Mucosa of rectum (tissue), 2 donors: ENCODE results near the gene LYPD5.
"Not testable (repeated sequence)": the region's sequence is repeated elsewhere in the genome, so short reads cannot be mapped to it uniquely, and the experiment has no call there.

Experiments
- H3K27ac ChIP-seq, 2 donors: one replicate each; pipeline ENCODE4 v1.7.0; 2013; ENCODE audit warnings: inconsistent platforms in 2 of 2, low read depth in 2 of 2, low read length in 2 of 2
- H3K27me3 ChIP-seq, 2 donors: one replicate each; pipeline ENCODE4 v1.7.0; 2013; ENCODE audit warnings: low read length in 2 of 2; ENCODE audit not compliant: control insufficient read depth in 2 of 2, insufficient read depth in 2 of 2
- H3K36me3 ChIP-seq, 2 donors: one replicate each; pipeline ENCODE4 v1.7.0; 2013; ENCODE audit warnings: low read length in 2 of 2; ENCODE audit not compliant: control insufficient read depth in 2 of 2, insufficient read depth in 2 of 2
- H3K4me1 ChIP-seq, 2 donors: one replicate each; pipeline ENCODE4 v1.7.0; 2013; ENCODE audit warnings: low read length in 2 of 2, mild to moderate bottlenecking in 1 of 2; ENCODE audit not compliant: control insufficient read depth in 2 of 2, insufficient read depth in 2 of 2
- H3K4me3 ChIP-seq, 2 donors: one replicate each; pipeline ENCODE4 v1.7.0; 2013; ENCODE audit warnings: low read length in 2 of 2
- H3K9ac ChIP-seq, 2 donors: one replicate each; pipeline ENCODE4 v1.7.0; 2013; ENCODE audit warnings: low read length in 2 of 2, low read depth in 1 of 2, mild to moderate bottlenecking in 1 of 2
- H3K9me3 ChIP-seq, 2 donors: one replicate each; pipeline ENCODE4 v1.7.0; 2013; ENCODE audit warnings: low read length in 2 of 2; ENCODE audit not compliant: control insufficient read depth in 2 of 2
- donor health status: healthy.
- donor health status: Normal muscosa, but diverticular disease.

LYPD5 gene

DNA sequence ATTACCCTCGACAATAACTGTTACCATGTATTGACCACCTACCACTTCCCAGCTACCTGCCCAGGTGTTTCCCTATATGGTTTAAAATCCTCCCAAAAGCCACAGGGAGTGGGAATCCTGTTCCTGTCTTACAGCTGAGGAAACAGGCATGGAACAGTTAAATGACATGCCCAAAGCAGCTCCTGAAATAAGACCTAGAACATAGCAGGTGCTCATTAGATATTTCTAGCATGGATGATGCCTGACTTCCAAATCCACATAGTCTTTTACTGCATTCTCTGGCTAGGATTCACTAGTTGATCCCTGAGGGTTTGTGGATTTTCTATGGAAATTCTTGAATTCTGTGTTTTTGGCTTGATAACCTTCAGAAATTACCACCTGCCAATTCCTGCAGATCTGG lies 34.4 kb downstream of the LYPD5 start:
- H3K36me3 ChIP-seq = peaks cover 7 to 40% of the 10 kb centered on the region in 2 donors
- H3K4me1 ChIP-seq = peaks cover 48 to 49% of the 10 kb centered on the region in 2 donors
- H3K4me3 ChIP-seq = no peak overlapping the region
- peak overlapping the region; percentile 16 to 17 for H3K9ac ChIP-seq
- no peaks in the 10 kb centered on the region for H3K9me3 ChIP-seq
- no peaks in the 10 kb centered on the region for H3K27me3 ChIP-seq
- peak overlapping the region; percentile 62 to 64 for H3K27ac ChIP-seq

DNA sequence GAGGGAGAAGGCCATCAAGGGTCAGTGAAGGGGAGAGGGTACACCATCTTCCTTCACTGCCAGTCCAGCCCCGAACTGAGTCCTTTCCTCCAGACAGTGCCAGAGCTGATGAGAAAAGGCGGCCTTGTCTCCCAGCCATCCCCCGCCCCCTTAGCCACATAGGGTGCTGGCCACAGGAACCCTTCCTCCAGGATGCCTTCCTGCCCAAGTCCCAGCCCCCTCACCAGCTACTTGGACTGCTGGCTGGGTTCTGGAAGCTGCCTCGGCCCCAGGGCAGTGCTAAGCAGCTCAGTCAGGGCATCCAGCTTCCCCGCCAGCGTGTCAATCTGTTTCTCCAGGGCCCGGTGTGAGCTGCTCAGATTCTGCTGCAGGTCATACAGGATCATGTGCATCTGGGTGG lies 34.9 kb downstream of the LYPD5 start:
- no peaks in the 10 kb centered on the region for H3K9me3 ChIP-seq
- H3K4me3 ChIP-seq = no peak overlapping the region
- peak overlapping the region in 1 of 2 donors; percentile 82 for H3K27ac ChIP-seq
- H3K27me3 ChIP-seq = no peaks in the 10 kb centered on the region
- H3K36me3 ChIP-seq = peaks cover 7 to 37% of the 10 kb centered on the region in 2 donors
- H3K9ac ChIP-seq = no peak overlapping the region
- peaks cover 48 to 49% of the 10 kb centered on the region in 2 donors for H3K4me1 ChIP-seq

DNA sequence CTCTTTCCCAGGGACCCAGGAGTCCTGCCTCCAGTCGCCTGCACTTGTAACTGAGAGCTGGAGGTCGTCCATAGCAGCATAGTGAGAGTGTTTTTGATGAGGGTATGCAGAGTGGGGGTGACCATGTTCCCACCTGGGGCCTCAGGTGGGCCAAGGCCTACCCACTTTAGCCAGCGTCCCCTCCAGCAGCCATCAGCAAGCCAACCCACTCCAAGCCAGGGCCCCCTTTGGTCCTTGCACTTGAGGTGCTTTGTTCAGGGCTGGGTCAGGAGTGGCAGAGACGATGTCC lies 35.5 kb downstream of the LYPD5 start:
- Histone ChIP-seq H3K27ac (peak overlapping the region in 1 of 2 donors; percentile 82), H3K9me3 (no peaks in the 10 kb centered on the region), H3K4me1 (peaks cover 49 to 52% of the 10 kb centered on the region in 2 donors), H3K9ac (no peak overlapping the region), H3K27me3 (no peaks in the 10 kb centered on the region), H3K4me3 (no peak overlapping the region), H3K36me3 (peaks cover 7 to 31% of the 10 kb centered on the region in 2 donors)

DNA sequence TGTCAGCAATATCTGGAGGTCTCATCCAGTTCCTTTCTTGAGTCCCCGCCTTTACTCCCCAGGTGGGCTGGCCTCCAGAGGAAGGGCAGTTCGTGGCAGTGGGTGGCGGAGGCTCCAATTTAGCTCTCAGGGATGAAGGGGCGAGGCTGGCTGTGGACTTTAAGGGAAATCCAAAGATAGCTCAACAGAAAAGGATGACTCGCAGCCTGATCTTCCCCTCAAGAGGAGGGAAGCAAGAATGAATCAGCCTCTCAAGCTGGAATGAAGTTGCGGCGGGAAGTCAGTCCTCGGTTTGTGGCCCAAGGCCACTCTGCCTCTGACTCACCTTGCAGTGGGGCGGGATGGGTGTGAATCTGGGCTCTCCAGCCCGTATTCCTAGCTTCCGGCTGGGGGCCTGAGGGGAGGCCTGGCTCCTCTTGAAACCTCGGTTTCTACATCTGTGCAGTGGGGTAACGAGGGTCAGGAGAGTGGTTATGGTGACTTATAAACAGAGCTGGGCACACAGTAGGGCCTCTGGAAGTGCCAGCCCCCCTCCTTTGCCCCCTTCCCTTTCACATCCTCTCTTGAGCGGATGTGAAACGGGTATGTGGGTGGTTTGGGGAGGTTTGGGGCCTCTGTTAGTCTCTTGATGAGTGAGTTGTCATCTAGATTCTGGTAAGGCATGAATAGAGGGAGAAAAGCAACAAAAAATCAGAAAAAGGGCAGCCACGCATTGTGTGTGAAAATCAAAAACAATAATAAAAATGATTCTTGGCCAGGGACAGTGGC lies 37.0 kb downstream of the LYPD5 start:
- peak overlapping the region in 1 of 2 donors; percentile 52 for H3K9ac ChIP-seq
- no peaks in the 10 kb centered on the region for H3K27me3 ChIP-seq
- no peaks in the 10 kb centered on the region for H3K9me3 ChIP-seq
- peaks cover 3 to 19% of the 10 kb centered on the region in 2 donors for H3K36me3 ChIP-seq
- H3K4me3 ChIP-seq = no peak overlapping the region
- H3K27ac ChIP-seq = peak overlapping the region; percentile 61 to 82
- H3K4me1 ChIP-seq = peaks cover 46 to 48% of the 10 kb centered on the region in 2 donors

DNA sequence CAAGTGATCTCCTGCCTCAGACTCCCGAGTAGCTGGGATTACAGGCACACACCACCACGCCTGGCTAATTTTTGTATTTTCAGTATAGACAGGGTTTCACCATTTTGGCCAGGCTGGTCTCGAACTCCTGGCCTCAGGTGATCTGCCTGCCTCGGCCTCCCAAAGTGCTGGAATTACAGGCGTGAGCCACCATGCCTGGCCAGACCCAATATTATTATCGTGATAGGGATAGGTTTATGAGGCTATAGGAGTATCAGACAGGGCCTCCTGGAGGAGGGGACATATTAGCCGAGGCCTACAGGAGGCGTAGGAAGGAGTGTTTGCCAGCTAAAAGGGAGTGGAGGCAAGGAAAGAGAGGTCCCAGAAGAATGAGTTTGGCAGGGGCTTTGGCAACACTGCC lies 37.6 kb downstream of the LYPD5 start:
- peak overlapping the region in 1 of 2 donors; percentile 52 for H3K9ac ChIP-seq
- H3K4me3 ChIP-seq, H3K9me3 ChIP-seq, H3K27me3 ChIP-seq: not testable (repeated sequence)
- peaks cover 3 to 13% of the 10 kb centered on the region in 2 donors for H3K36me3 ChIP-seq
- peaks cover 40 to 44% of the 10 kb centered on the region in 2 donors for H3K4me1 ChIP-seq
- H3K27ac ChIP-seq = peak overlapping the region; percentile 61 to 82

DNA sequence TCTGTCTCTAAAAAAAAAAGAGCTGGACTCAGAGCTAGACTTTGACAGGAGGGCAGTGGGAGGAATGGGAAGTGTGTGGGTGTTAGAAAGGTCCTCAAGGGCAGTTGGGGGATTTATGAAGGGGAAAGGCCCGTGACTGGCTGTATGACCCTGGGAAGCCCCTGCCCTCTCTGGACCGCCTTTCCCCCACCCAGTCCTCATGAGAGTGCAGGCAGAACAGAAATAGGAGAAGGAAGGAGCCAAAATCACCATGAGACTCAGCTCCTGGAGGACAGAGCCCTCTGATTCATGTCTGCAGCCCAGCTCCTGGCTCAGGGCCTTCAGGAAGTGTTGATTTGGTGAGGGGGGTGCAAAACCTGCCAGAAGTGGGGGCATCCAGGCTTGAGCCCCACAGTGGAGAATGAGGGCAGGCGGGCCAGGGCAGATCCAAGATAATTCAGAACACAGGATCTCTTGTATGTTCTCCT lies 38.7 kb downstream of the LYPD5 start:
- H3K9me3 ChIP-seq = no peaks in the 10 kb centered on the region
- peaks cover 28 to 33% of the 10 kb centered on the region in 2 donors for H3K4me1 ChIP-seq
- no peaks in the 10 kb centered on the region for H3K27me3 ChIP-seq
- H3K27ac ChIP-seq = peak overlapping the region in 1 of 2 donors; percentile 32
- no peak overlapping the region for H3K4me3 ChIP-seq
- peak overlapping the region in 1 of 2 donors; percentile 41 for H3K9ac ChIP-seq
- H3K36me3 ChIP-seq = peaks cover 0 to 4% of the 10 kb centered on the region in 2 donors

DNA sequence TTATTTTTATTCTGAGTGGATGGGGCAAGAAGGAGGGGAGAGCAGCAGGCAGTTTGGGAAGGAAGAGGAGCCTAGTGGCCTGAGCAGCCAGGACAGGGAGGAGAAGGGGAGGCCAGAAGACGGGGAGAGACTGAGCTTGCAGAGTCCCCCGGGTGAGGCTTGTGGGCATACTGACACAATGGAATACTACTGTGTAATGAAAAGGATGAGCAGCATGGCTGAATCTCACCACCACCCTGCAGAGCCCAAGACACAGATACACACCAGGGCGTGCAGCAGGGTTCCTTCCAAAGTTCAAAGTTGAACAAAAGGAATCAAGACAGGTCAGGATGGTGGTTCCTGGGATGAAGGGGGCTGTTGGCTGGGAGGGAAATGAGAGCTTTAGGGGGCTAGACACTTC lies 39.4 kb downstream of the LYPD5 start:
- H3K4me3 ChIP-seq = no peak overlapping the region
- no peaks in the 10 kb centered on the region for H3K36me3 ChIP-seq
- H3K9ac ChIP-seq = no peak overlapping the region
- H3K4me1 ChIP-seq = peaks cover 23 to 29% of the 10 kb centered on the region in 2 donors
- H3K9me3 ChIP-seq = no peaks in the 10 kb centered on the region
- no peaks in the 10 kb centered on the region for H3K27me3 ChIP-seq
- H3K27ac ChIP-seq = no peak overlapping the region

DNA sequence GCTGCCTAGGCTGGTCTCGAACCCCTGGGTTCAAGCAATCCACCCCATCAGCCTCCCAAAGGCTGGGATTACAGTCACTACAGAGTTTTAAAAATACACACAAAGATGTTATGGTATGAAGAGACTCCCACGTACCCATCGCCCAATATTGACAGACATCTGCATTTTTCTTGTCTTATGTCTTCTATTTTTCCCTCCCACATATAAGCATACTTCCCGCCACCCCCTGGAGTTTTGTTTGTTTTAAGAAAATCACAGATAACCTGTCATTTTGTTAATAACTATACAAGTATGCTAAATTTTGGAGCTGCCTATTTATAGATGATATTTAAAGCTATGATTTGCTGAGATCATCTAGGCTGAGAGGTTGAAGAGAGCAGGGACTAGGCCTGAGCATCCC lies 41.3 kb downstream of the LYPD5 start:
- peaks cover 14 to 19% of the 10 kb centered on the region in 2 donors for H3K4me1 ChIP-seq

DNA sequence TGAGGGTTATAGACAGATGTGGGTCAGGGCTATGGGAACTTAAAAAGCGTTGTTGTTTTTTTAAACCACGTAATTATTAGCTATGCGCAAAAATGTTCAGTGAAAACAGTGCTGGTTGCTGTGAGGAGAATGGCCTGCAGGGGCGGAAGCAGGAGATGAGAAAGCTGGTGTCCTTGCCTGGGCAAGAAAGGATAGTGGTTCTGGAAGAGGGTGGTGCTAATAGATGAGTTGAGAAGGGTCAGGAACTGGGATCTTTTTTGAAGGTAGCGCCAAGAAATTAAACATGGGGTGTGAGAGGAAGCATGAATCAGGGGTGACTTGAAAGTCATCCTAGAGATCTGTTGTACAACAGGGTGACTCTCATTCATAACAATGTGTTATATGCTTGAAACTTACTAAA lies 42.7 kb downstream of the LYPD5 start:
- H3K4me3 ChIP-seq = no peak overlapping the region
- H3K27me3 ChIP-seq = no peaks in the 10 kb centered on the region
- no peak overlapping the region for H3K27ac ChIP-seq
- H3K9me3 ChIP-seq = no peaks in the 10 kb centered on the region
- no peaks in the 10 kb centered on the region for H3K36me3 ChIP-seq
- peaks cover 16 to 19% of the 10 kb centered on the region in 2 donors for H3K4me1 ChIP-seq
- no peak overlapping the region for H3K9ac ChIP-seq

More for the DNA sequence above, 41.3 kb downstream of the LYPD5 start:
- H3K27me3 ChIP-seq = no peaks in the 10 kb centered on the region
- no peaks in the 10 kb centered on the region for H3K9me3 ChIP-seq
- no peak overlapping the region for H3K27ac ChIP-seq
- H3K9ac ChIP-seq = no peak overlapping the region
- H3K4me3 ChIP-seq = no peak overlapping the region
- no peaks in the 10 kb centered on the region for H3K36me3 ChIP-seq

DNA sequence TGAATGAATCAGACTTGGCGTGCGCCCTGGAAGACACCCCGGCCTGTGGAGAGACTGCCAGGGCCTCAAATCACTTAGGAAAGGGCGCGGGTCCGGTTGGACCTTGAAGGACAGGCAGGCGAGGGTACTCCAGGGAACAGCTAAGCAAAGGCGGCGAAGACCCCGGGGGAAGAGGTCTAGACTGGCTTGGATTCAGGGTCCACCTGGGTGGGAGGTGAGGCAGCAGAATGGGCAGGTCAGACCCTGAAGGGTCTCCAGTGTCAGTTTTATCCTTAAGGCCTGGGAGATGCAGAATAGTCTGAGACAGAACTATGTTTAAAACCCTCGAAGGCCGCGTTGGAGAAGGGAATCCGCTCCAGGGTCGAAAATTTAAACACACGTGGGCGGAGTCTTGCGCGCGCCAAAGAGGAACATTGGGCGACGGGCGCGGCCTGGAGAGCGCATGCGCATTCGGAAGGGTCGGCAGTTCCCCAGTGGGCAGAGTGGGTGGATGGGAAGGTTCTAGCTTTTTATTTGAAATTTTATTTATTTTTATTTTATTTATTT lies 46.9 kb downstream of the LYPD5 start:
- Histone ChIP-seq H3K4me3 (peak overlapping the region; percentile 89 to 91), H3K4me1 (peaks cover 33 to 35% of the 10 kb centered on the region in 2 donors), H3K27me3 (no peaks in the 10 kb centered on the region), H3K27ac (peak overlapping the region; percentile 100), H3K9ac (peak overlapping the region; percentile 89 to 96), H3K9me3 (no peaks in the 10 kb centered on the region), H3K36me3 (peaks cover 7 to 8% of the 10 kb centered on the region in 2 donors)
